ENCODE data around the gene PDE4D.
"Not testable (repeated sequence)": the region's sequence is repeated elsewhere in the genome, so short reads cannot be mapped to it uniquely, and the experiment has no call there.

Gene PDE4D

DNA sequence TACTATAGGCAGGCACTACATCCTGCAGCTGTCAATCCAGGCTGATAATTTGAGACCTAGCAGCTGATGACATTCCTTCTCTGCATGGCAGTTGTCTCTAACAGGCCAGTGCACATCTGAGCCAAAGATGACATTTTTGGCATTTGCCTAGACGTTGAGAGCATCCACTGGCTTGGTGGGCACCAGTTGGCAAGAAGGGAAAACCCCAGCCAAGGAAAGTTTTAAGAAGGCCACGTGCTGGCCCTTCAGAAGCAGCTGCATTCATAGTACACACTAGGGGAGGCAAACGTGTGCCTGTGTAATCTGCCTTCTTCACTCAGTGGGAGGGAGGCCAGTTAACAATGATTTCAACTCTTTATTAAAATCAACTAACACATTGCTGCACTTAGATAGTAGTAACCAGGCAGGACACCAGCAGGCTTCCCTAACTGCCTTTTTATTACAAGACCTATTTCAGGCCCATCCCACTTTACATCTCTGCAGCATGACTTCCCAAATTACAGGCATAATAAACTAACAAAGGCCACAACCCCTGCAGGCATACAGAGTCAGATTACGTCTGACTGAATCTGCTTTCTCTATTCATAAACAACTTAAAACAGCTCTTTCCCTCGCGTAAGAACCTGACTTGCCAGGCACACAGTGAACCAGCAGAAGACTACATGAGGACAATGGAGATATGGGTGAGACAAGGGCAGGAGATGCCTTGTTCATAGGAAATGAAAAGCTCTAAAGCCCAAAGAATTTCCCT, 576.3 kb downstream of the PDE4D start:
- peak; percentile 17 for DNase-seq

DNA sequence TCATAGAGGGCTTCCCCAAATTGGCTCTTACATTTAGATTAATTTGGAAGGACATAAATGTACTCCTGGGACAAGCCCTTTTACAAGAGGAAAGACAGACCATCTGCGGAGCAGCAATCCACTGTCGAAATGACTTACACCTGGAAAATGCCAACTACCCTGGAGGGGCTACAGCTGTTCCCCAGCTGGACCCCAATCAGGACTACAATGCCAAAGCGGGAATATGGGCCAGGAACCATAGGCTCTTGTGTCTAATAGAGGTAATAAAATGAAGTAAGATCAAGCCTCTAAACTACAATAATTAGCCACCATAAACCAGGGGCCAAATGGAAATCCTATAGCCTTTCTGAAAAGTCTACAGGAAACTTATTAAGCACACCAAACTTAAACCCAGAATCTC, 581.3 kb downstream of the PDE4D start:
- DNase-seq, result no peak

DNA sequence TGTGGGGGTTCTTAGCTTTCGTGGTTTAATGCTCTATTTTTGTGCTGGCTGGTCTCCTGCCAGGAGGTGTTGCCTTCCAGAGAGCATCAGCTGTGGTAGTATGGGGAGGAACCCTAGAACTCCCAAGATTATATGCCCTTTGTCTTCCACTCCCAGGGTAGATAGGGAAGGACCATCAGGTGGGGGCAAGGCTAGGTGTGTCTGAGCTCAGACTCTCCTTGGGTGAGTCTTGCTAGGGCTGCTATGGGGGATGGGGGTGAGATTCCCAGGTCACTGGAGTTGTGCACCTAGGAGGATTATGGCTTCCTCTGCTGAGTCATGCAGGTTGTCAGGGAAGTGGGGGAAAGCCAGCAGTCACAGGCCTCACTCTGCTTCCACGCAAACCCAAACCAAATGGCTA, 584.8 kb downstream of the PDE4D start:
- not testable (repeated sequence) for DNase-seq

DNA sequence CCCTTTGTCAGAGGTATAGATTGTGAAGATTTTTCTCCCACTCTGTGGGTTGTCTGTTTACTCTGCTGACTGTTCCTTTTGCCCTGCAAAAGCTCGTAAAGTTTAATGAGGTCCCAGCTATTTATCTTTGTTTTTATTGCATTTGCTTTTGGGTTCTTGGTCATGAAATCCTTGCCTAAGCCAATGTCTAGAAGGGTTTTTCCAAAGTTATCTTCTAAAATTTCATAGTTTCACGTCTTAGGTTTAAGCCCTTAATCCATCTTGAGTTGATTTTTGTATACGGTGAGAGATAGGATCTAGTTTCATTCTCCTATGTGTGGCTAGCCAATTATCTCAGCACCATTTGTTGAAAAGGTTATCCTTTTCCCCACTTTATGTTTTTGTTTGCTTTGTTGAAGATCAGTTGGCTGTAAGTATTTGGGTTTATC, 590.2 kb downstream of the PDE4D start:
- DNase-seq, result not testable (repeated sequence)

DNA sequence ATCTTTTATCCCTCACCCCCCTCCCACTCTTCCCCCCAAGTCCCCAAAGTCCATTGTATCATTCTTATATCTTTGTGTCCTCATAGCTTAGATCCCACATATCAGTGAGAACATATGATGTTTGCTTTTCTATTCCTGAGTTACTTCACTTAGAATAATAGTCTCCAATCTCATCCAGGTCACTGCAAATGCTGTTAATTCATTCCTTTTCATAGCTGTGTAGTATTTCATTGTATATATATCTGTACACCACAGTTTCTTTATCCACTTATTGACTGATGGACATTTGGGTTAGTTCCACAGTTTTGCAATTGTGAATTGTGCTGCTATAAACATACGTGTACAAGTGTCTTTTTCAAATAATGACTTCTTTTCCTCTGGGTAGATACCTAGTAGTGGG, 591.0 kb downstream of the PDE4D start:
- DNase-seq, result not testable (repeated sequence)

DNA sequence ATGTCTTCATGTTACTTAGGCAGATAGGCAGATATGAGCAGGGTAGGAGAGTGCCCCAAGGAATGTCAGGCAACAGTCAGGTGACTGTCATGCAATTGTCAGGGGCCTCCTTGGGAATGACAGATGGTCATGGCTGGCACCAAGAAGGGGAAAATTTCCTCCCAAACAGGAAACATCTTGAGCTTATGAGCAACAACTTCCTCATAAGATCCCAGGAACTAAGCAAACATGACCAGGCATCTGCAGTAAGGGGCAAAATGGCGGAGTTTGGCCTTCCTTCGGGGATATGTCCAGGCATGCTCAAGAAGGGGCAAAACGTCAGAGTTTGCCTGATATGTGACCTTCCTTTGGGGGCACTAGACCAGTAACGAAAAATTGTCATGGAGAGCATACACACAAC, 591.8 kb downstream of the PDE4D start:
- no peak for DNase-seq

DNA sequence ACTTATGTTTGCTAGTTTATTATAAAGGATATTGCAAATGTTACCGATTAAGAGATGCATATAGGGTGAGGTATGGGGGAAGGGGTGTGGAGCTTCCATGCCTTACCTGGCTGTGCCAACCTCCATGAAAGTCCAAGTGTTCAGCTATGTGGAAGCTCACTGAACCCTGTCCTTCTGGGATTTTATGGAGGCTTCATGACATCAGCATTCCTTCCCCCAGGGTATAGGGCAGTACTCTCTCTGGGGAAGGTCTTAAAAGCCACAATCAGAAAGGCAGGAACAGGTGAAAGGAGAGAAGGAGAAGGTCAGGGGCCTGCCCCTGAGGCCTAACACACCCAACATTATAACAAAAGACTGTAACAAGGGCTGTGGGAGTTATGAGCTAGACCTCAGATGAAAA, 592.6 kb downstream of the PDE4D start:
- no peak for DNase-seq

DNA sequence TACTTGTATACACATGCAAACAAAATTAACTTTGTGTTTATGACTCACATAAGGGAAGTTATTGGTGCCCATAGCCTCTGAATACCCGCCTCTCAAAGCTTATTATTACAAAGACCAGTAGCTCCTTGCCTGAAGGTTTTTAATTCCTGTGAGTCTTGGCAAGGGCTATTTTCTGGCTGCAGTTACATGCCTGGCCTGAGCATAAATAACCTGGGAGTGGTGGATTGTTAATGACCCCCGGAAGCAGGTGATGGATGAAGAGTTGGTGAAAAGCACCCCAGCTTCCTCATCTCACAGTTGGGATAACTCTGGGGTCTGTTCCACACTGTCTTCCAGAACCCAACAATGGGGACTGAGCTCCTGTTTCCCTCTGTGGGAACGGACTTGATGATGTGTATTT, 594.5 kb downstream of the PDE4D start:
- DNase-seq, result no peak

DNA sequence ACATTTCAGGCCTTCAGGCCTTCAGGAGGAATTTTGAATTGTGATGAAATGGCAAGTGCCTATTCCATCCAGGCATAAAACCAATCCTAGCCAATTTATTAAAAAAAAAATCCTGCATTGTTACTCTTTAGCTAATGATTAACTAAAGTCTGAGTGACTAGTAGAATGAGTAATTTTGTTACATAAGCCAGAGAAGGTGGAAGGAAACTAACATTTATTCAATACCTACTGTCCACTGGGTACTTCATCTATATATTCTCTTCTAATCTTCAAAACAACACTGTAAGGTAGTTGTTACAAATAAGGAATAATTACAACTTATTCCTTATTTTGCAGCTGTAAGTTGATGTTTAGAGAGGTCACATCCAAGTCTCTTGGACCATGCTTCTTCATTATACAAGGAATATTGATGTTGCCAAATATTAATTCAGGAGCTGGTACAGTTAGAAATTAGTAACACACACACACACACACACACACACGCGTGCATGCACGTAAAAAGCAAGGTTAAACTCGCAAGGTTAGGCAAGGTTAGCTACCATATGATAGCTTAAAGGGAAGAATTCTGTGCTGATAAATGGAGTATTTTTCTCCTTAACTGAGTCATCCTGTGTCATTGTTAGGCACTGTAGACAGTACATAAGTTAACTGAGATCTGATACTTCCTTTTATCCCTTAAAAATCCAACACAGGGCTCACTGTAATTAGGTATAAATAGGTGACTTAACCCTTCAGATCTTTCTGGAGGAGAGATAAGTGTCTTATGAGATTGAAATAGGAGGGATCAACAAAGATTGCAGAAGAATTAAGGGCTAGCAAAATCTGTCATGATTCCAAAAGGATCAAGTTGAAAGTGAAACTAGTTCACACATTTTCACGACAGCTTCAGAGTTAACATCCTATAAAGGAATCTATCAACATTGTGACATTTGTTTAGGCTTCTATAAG, 596.9 kb downstream of the PDE4D start:
- DNase-seq, result no peak

DNA sequence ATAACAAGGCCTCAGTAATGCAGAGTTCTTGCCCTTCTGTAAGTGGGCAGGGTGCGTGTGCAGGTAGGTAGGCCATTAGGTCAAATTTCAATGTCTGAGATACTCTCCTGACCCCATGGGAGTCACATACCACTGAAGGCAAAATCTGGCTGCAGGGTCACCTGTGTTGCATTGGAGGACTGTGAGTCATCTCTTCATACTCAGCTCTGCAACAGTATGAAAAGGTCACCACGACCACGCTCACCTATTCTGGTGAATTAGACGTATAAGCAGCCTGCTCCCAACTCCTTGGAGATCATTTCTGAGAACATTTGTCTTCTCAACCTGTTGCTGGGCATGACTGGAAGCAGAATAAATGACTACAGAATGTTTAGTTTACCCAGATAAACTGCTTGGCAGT, 599.8 kb downstream of the PDE4D start:
- no peak for DNase-seq

DNA sequence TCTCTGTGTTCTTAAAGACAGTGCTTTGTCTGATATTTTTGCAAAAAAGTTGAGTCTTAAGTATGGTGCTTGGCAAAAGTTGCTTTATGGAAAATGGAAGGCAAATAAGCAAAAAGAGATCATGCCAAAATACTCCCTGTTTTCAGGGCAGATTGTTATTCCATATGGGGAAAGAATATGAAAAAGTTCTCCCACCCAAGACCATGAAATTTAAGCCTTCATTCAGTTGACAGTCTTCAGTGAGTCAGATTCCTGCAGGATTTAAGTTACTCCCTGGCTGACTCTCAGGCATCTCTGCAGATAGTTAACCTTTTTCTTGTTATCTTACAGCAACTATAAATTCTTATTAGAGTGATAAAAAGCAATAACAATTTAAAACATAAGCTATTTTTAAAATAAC, 601.6 kb downstream of the PDE4D start:
- no peak for DNase-seq

DNA sequence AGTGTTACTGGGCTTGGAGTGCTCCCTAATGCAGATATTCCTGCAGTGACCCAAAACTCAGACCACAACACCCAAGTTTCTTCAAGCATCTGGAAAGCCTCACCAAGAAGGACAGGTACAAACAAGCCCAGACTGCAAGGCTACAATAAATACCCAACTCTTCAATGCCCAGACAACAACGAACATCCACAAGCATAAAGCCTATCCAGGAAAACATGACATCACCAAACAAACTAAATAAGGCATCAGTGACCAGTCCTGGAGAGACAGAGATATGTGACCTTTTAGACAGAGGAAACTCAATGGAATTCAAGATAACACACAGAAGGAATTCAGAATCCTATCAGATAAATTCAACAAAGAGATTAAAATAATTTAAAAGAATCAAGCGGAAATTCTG, 605.6 kb downstream of the PDE4D start:
- DNase-seq, result no peak

DNA sequence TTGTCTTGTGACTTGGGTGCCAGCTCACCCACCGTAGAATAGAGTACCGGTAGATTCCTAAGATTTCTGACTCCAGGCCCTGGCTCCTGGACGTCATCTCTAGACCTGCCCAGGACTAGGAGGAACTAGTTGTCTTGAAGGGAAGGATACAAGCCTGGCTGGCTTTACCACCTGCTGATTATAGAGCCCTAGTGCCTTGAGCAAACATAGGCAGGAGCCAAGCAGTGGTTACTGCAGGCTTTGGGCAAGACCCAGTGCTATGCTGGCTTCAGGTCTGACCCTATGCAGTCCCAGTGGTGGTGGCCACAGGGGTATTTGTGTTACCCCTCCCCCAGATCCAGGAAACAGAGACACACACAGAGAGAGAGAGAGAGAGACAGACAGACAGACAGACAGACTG, 606.2 kb downstream of the PDE4D start:
- no peak for DNase-seq

DNA sequence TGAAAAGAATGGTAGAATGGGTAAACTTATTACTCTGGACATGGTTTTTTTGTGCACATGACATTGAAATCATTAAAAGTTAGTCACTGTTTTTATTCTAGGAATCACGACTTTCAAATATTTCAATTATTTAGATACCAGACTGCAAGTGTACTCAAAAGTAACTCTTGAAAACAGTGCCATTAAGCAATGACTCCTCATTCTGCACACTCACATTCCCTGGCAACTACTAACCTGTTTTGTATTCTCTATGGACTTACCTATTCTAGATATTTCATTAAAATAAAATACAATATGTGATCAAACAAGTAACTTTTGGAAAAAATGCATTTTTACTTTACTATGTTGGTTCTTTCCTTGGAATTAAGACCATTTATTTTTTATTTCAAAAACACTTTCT, 607.0 kb downstream of the PDE4D start:
- DNase-seq, result no peak

DNA sequence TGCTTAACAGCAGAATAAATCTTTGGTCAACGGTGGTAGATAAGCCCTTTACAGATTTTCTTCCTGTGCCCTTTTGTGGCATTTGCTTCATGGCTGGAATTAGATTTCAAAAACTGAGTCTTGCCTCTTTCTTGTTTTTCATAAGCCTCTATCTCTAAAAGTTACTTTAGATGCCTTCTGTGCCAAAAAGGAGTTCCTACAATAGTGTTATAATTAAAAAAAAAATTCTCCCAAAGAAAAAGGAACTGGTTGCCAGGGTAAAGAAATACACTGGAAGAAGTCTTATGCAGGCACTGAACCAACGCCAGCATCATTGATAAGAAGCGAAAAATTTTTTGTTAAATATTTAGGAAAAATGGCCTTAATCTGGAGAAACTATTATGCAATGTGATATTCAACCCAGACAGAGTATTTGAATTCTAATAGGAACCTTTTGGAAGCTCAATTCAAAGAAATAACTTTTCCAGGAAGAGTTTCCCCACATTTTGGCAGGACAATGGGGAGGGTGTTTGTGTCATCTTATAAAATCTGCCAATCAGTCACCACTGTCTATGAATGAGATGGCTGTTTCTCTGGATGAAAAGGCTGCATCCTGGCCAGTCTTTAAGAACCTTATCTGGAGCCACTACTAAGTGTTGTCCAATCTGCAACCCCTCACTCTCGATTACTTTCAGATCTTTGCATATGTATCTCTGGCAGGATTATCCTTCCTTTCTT, 608.1 kb downstream of the PDE4D start:
- DNase-seq, result no peak

DNA sequence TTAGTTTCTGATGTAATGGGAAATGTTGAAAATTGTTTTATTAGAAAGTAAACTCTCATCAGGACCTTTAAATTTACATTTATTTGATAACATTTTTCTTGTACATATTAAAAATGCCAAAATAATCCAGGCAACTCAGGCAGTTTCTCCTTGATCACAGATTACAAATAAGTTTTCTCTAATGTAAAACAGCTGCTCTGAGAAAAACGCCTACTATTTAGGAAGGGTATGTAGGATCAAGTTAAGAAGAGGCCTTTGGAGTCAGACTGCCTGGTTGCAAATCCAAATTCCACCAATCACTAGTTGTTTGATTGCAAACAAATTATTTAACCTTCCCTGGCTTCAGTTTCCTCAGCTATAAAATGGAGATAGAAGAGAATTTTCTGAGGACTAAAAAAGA, 610.8 kb downstream of the PDE4D start:
- no peak for DNase-seq

DNA sequence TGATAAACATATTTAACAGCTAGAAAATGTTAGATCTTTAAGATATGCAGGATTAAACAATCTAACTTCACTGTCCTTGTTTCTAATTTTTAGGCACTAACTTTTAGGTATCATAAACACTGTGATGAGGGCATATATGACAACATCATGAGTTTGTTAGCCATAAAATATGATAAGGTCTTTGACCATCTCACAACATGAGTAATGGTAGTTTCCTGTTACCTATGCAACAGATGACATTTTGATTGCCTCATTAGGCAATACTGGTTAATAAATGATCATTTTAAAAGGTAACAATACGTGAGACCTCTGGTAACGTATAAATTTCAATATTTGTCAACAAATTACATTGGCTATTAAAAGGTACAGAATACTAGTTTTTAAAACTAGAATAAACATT, 613.5 kb downstream of the PDE4D start:
- DNase-seq, result no peak

DNA sequence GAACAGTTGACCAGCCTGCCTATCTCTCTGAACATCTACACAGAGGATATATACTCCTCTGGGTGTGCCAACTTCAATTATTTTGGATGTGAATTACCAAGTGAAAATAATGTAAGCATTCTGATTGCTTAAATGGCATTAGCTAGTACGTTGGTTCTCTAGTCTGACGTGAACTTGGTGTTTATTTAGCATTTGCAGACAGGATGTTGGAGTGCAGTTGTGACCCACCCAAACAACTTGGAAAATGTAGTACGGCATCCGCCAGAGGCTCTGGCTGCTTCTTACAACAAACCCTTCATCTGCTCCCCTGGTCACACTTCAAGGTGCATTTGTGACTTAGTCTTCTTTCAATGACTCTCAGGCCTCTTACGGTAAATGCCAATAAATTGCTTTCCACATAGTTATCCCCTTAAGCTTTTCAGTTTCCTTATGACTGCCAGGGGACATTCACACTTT, 616.6 kb downstream of the PDE4D start:
- no peak for DNase-seq

DNA sequence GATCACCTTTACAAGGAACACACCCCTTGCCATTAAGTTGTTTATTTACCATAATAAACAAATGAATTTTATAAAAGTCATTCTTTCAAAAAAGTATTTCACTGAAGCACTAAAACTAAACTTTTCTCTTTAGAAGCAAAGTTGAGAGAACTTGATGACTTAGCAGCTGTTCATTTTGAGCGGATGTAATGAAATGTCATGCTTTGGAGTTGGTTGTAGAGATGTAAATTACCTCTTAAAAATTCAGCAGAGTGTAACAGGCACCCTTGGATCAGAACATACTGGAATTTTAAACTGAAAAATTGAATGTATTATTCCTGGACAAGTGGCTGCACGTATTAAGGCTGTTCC, 617.2 kb downstream of the PDE4D start:
- DNase-seq, result no peak

DNA sequence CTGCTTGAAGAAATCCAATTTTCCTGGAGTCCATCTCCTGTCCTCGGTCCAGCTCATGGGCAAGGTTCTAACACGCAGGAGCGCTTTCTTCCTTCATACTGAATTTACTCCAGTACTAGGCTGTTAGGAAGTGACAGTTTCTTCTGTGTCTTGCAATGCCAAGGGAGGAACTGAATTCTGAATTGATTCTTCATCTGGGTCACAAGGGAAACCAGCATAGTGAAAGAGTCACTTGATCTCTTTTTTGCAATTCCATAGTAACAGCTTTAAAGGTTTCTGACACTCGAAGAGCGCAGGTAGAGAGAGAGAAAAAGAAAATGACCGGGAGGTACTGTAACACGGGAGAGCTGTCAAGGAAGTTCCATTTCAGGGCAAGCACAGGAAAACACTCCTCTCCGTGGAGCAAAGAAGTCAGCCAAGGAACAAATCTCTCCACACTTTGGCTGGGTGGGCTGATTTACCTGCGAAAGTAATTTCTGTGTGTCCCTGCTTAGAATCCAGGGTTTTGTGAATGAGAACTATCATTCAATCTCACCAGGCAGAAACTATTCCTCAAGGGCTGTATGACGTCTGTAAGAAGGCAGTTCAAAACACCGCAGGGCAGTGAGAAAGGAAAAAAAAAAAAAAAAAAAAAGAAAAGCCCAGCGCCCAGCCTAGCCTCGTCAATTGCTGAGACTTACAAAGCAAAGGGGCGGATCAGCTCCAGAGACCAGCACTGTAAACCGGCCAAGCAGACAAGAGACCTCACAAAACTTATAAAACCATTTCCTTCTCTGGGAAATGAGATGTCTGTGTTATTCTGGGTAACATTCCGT, 617.8 kb downstream of the PDE4D start:
- DNase-seq, result no peak

DNA sequence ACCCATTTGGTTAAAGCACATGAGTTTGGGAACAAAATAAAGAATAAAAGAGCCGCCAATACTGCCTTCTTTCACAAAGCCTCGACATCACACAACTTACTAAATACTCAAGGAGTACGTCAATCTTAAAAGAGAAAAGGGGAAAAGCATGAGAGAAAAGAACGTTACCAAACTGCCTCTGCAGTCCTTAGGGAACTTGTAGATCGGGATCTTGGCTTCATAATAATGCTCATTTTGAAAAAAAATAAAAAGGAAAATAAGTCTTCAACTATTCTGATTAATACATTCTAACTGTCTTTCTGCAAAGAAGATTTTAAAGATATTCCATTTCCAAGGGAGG, 618.4 kb downstream of the PDE4D start:
- DNase-seq, result no peak

DNA sequence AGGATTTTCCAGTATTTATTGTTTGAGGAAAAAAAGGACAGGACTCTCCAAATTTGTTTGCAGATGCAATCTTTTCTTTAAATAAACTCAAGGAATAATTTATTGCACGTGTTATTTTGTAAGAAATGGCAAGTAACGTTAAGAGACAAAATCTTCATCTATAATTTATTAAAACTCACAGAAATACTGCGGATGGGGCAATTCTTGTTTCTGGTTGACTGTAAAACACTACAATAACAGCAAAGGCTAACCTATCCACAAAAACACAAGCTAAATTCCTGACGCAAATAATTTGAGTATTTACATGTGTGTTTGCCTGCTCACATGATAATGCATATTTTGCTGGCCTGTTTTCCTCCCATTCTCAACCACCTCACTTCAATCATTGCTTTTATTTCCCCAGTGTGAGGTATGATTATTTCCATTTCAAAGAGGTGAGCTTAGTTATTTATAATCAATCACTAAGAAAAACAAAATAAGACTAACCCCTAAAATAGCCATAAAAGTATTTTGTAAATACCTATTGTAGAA, 619.4 kb downstream of the PDE4D start:
- DNase-seq, result no peak
